H9 (cell line): ENCODE results near the gene CAMTA1. TPM values are rescaled to one million over a fixed set of nuclear protein-coding genes. Genes with fewer than 3 reads are reported as not detected.

Experiments used
- DNase-seq: peaks from one replicate; pipeline ENCODE4 v3.0.0-alpha.2; 2017
- H2AFZ ChIP-seq: one replicate; pipeline ENCODE4 v1.6.1; 2013; ENCODE audit warnings: mild to moderate bottlenecking, low read length, control low read depth, moderate library complexity
- H2AK5ac ChIP-seq: 2 replicates; pipeline ENCODE4 v1.6.1; 2013; ENCODE audit warnings: low read length, control low read depth, mixed read lengths; ENCODE audit not compliant: insufficient read length
- H2BK120ac ChIP-seq: one replicate; pipeline ENCODE4 v1.6.1; 2013; ENCODE audit warnings: low read depth, mild to moderate bottlenecking, low read length, control low read depth, inconsistent platforms; ENCODE audit not compliant: poor library complexity, severe bottlenecking
- H2BK12ac ChIP-seq: 2 replicates; pipeline ENCODE4 v1.6.1; 2013; ENCODE audit warnings: low read length, control low read depth, mixed read lengths, low read depth; ENCODE audit not compliant: insufficient read length
- H2BK15ac ChIP-seq: 2 replicates; pipeline ENCODE4 v1.6.1; 2013; ENCODE audit warnings: low read depth, low read length, control low read depth
- H2BK20ac ChIP-seq: one replicate; pipeline ENCODE4 v1.6.1; 2013; ENCODE audit warnings: low read depth, mild to moderate bottlenecking, low read length, control low read depth, inconsistent platforms; ENCODE audit not compliant: poor library complexity, severe bottlenecking
- H2BK5ac ChIP-seq: 2 replicates; pipeline ENCODE4 v1.6.1; 2013; ENCODE audit warnings: low read length, control low read depth, mixed read lengths; ENCODE audit not compliant: insufficient read length
- H3K14ac ChIP-seq: 2 replicates; pipeline ENCODE4 v1.6.1; 2013; ENCODE audit warnings: low read length, control low read depth; ENCODE audit not compliant: insufficient read depth
- H3K18ac ChIP-seq: 2 replicates; pipeline ENCODE4 v1.6.1; 2013; ENCODE audit warnings: low read depth, mild to moderate bottlenecking, mixed read lengths, low read length, control low read depth; ENCODE audit not compliant: insufficient read length
- H3K23ac ChIP-seq: 2 replicates; pipeline ENCODE4 v1.6.1; 2013; ENCODE audit warnings: low read length, control low read depth, mixed read lengths, low read depth; ENCODE audit not compliant: insufficient read length
- H3K23me2 ChIP-seq: 2 replicates; pipeline ENCODE4 v1.6.1; 2013; ENCODE audit warnings: low read depth, mild to moderate bottlenecking, mixed read lengths, low read length, control low read depth; ENCODE audit not compliant: insufficient read length, poor library complexity, severe bottlenecking
- H3K27ac ChIP-seq: 2 replicates; pipeline ENCODE4 v1.5.1; 2013; ENCODE audit warnings: low read length, control low read depth, mixed read lengths, low read depth; ENCODE audit not compliant: insufficient read length
- H3K27me3 ChIP-seq: 2 replicates; pipeline ENCODE4 v1.6.1; 2013; ENCODE audit warnings: low read length, control low read depth, inconsistent platforms; ENCODE audit not compliant: insufficient read depth
- H3K4ac ChIP-seq: 2 replicates; pipeline ENCODE4 v1.6.1; 2013; ENCODE audit warnings: low read depth, mild to moderate bottlenecking, control low read depth, inconsistent platforms, low read length, moderate library complexity
- H3K4me1 ChIP-seq: 2 replicates; pipeline ENCODE4 v1.6.1; 2013; ENCODE audit warnings: low read length, control low read depth, inconsistent platforms; ENCODE audit not compliant: insufficient read depth
- H3K4me2 ChIP-seq: 2 replicates; pipeline ENCODE4 v1.6.1; 2013; ENCODE audit warnings: low read length, control low read depth, mixed read lengths; ENCODE audit not compliant: insufficient read length, insufficient read depth
- H3K56ac ChIP-seq: 2 replicates; pipeline ENCODE4 v1.6.1; 2013; ENCODE audit warnings: low read depth, mild to moderate bottlenecking, mixed read lengths, low read length, control low read depth; ENCODE audit not compliant: insufficient read length
- H3K79me1 ChIP-seq: 2 replicates; pipeline ENCODE4 v1.6.1; 2013; ENCODE audit warnings: low read depth, mild to moderate bottlenecking, moderate library complexity, low read length, control low read depth, inconsistent platforms; ENCODE audit not compliant: insufficient read depth, poor library complexity, severe bottlenecking
- H3K79me2 ChIP-seq: 2 replicates; pipeline ENCODE4 v1.6.1; 2013; ENCODE audit warnings: low read length, control low read depth, inconsistent platforms; ENCODE audit not compliant: insufficient read depth
- H3K9ac ChIP-seq: 2 replicates; pipeline ENCODE4 v1.6.1; 2013; ENCODE audit warnings: low read length, control low read depth, mixed read lengths; ENCODE audit not compliant: insufficient read length; ENCODE audit errors: extremely low read depth
- H3K9me3 ChIP-seq: one replicate; pipeline ENCODE4 v1.6.1; 2013; ENCODE audit warnings: low read depth, low read length, inconsistent platforms; ENCODE audit not compliant: control insufficient read depth
- H3T11ph ChIP-seq: one replicate; pipeline ENCODE4 v1.6.1; 2013; ENCODE audit warnings: mild to moderate bottlenecking, low read length, control low read depth, inconsistent platforms
- H4K20me1 ChIP-seq: one replicate; pipeline ENCODE4 v1.6.1; 2013; ENCODE audit not compliant: control insufficient read depth, insufficient read length, insufficient read depth
- H4K5ac ChIP-seq: 2 replicates; pipeline ENCODE4 v1.6.1; 2013; ENCODE audit warnings: low read depth, mild to moderate bottlenecking, mixed read lengths, low read length, control low read depth; ENCODE audit not compliant: insufficient read length
- H4K8ac ChIP-seq: replicated peaks from 2 replicates; pipeline ENCODE4 v1.6.1; 2013; ENCODE audit warnings: low read length, control low read depth, mixed read lengths, low read depth; ENCODE audit not compliant: insufficient read length
- H4K91ac ChIP-seq: 2 replicates; pipeline ENCODE4 v1.6.1; 2013; ENCODE audit warnings: low read depth, mild to moderate bottlenecking, moderate library complexity, mixed read lengths, low read length, control low read depth; ENCODE audit not compliant: insufficient read length
- H3K27ac Mint-ChIP-seq, 3 experiments: 2 replicates in 2 of 3; 3 replicates in 1 of 3; pipeline ENCODE4 v1.8.0; 2020 to 2021; ENCODE audit warnings: mixed read lengths in 3 of 3, mild to moderate bottlenecking in 1 of 3, moderate library complexity in 1 of 3
- H3K27me3 Mint-ChIP-seq: 2 replicates; pipeline ENCODE4 v1.8.0; 2021; ENCODE audit warnings: low read depth, mild to moderate bottlenecking, moderate library complexity, mixed read lengths
- H3K36me3 Mint-ChIP-seq, 3 experiments: 2 replicates in 2 of 3; 3 replicates in 1 of 3; pipeline ENCODE4 v1.8.0; 2020 to 2021; ENCODE audit warnings: low read depth in 3 of 3, mixed read lengths in 3 of 3; ENCODE audit not compliant: insufficient read depth in 1 of 3
- H3K4me1 Mint-ChIP-seq, 2 experiments: 2 replicates each; pipeline ENCODE4 v1.8.0; 2020; ENCODE audit warnings: mixed read lengths in 2 of 2
- H3K4me3 Mint-ChIP-seq, 2 experiments: 2 replicates in 1 of 2; 3 replicates in 1 of 2; pipeline ENCODE4 v1.8.0; 2020 to 2021; ENCODE audit warnings: mild to moderate bottlenecking in 2 of 2, mixed read lengths in 2 of 2, moderate library complexity in 1 of 2
- H3K9me3 Mint-ChIP-seq, 2 experiments: 2 replicates in 1 of 2; 3 replicates in 1 of 2; pipeline ENCODE4 v1.8.0; 2020; ENCODE audit warnings: mild to moderate bottlenecking in 2 of 2, mixed read lengths in 2 of 2, moderate library complexity in 1 of 2
- CTCF ChIP-seq: fragments of 200-600 bp; sonication (generic); conservative IDR thresholded peaks from 3 replicates; pipeline ENCODE4 v1.8.0; 2021; ENCODE audit warnings: antibody characterized with exemption, mild to moderate bottlenecking
- WGBS: extraction: QIAGEN DNeasy Blood & Tissue Kit; methylation state at CpG from one replicate; pipeline ENCODE4 v1.1.7; 2013; ENCODE audit warnings: missing lambda C conversion rate, low lambda C conversion rate, mixed read lengths; ENCODE audit not compliant: insufficient read length; ENCODE audit errors: extremely low coverage; 5-methylcytosine and 5-hydroxymethylcytosine counted together
- total RNA-seq: library from RNA; stranded (reverse); gene quantifications from 2 replicates; pipeline ENCODE4 v1.2.1, GENCODE V29; 2021

Gene CAMTA1
- total RNA-seq, 1 experiment from 2014 or later, result 115 TPM

DNA sequence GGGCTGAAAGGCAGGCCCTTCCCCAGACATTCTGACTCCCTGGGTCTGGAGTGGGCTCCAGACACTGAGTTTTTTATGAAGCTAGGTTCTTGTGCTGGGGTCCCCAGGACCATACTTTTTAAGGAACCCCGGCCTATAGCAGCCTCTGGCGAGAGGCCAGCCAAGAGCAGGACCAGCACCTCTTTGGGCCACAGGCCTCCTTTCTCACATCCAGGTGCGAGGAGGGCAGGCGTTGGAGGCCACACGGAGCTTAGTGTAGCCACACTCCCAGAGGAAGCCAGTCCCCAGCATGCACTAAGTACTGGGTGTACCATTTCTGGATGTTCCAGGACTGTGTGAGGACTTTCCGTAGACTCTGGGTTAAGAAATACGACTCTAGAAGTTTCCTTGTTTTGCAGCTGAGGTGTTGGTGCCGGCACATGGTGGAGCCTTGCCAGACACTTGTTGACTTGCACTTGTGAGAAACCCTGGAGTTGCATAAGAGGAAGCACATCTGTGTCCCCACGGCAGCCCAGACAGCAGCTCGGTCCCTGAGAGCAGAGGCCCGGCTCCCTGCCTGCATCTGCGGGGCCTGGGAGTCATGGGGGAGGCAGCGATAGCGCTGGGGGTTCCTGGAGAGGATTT is 863.6 kb downstream of the CAMTA1 start:
- no peak overlapping the region for H3K9ac ChIP-seq
- no peak overlapping the region for H4K5ac ChIP-seq
- H3K27me3 ChIP-seq, result no peaks in the 10 kb centered on the region
- H3K23me2 ChIP-seq, result peaks cover 7% of the 10 kb centered on the region
- Mint-ChIP-seq H3K4me3 (no peak overlapping the region), H3K27ac (peak overlapping the region in 1 of 3 experiments; percentile 67; a peak in 1 of 7 replicates), H3K27me3 (no peaks in the 10 kb centered on the region), H3K36me3 (no peaks in the 10 kb centered on the region), H3K9me3 (no peaks in the 10 kb centered on the region; a peak in 1 of 5 replicates), H3K4me1 (peaks cover 11 to 19% of the 10 kb centered on the region in 2 experiments)
- H3K56ac ChIP-seq, result no peak overlapping the region
- no peak overlapping the region for H3K23ac ChIP-seq
- TF ChIP-seq CTCF, result no peak
- no peak overlapping the region for H4K91ac ChIP-seq
- no peaks in the 10 kb centered on the region for H3K4me1 ChIP-seq
- H4K20me1 ChIP-seq, result no peaks in the 10 kb centered on the region
- H3T11ph ChIP-seq, result no peak overlapping the region
- H3K14ac ChIP-seq, result no peak overlapping the region
- no peak overlapping the region for H2AK5ac ChIP-seq
- H3K79me1 ChIP-seq, result no peaks in the 10 kb centered on the region
- no peaks in the 10 kb centered on the region for H3K9me3 ChIP-seq
- H3K18ac ChIP-seq, result no peak overlapping the region
- H2BK12ac ChIP-seq, result no peak overlapping the region
- H2BK5ac ChIP-seq, result no peak overlapping the region
- H3K4ac ChIP-seq, result no peak overlapping the region
- H2BK20ac ChIP-seq, result no peak overlapping the region
- no peak overlapping the region for H2BK120ac ChIP-seq
- no peak overlapping the region for H4K8ac ChIP-seq
- H2BK15ac ChIP-seq, result no peak overlapping the region
- WGBS, result no CpG with 5 or more reads among the region's 14 CpGs
- no peaks in the 10 kb centered on the region for H3K79me2 ChIP-seq
- no peak overlapping the region for H3K4me2 ChIP-seq
- no peak for DNase-seq
- H2AFZ ChIP-seq, result no peak overlapping the region
- H3K27ac ChIP-seq, result no peak overlapping the region
